SK-N-SH (cell line): ENCODE results near the gene DYNC2H1.

Experiments used
- ELF1 ChIP-seq: IDR thresholded peaks from 2 replicates; pipeline ENCODE4 v1.4.0; 2012
- EP300 ChIP-seq, 2 experiments: IDR thresholded peaks; 2 replicates each; pipeline versions ENCODE4 v1.4.0 to v1.6.1; 2012; ENCODE audit warnings: borderline replicate concordance in 1 of 2, low read depth in 1 of 2, low read length in 1 of 2
- EZH2phosphoT487 ChIP-seq: fragments of 200-600 bp; sonication (generic); IDR thresholded peaks from 2 replicates; pipeline ENCODE4 v1.6.1; 2017; ENCODE audit warnings: low read depth, mixed run types, mild to moderate bottlenecking, antibody characterized with exemption, moderate library complexity, borderline replicate concordance
- GATA2 ChIP-seq: sonication (generic); formaldehyde crosslinking; IDR thresholded peaks from 2 replicates; pipeline ENCODE4 v1.5.0; 2020; ENCODE audit warnings: mild to moderate bottlenecking, missing genetic modification reagents
- NRF1 ChIP-seq: IDR thresholded peaks from 2 replicates; pipeline ENCODE4 v1.6.1; 2012; ENCODE audit warnings: low read depth, mild to moderate bottlenecking, low read length
- POLR2AphosphoS5 ChIP-seq: IDR thresholded peaks from 2 replicates; pipeline ENCODE4 v1.6.1; 2012; ENCODE audit warnings: low read depth, low read length
- RCOR1 ChIP-seq: fragments of 150-350 bp; IDR thresholded peaks from 2 replicates; pipeline ENCODE4 v1.6.1; 2017; ENCODE audit warnings: antibody characterized with exemption, low read length
- SIN3A ChIP-seq: IDR thresholded peaks from 2 replicates; pipeline ENCODE4 v1.6.1; 2012; ENCODE audit warnings: low read depth, mild to moderate bottlenecking, low read length, moderate library complexity, borderline replicate concordance
- SMC3 ChIP-seq: IDR thresholded peaks from 2 replicates; pipeline ENCODE4 v1.6.1; 2012; ENCODE audit warnings: low read depth, low read length, improper control_type of control experiment
- TF ChIP-seq, protein P1 (sequence below): fragments of 200-600 bp; sonication (generic); IDR thresholded peaks from 2 replicates; pipeline ENCODE4 v1.6.1; 2017; ENCODE audit warnings: antibody characterized with exemption, mild to moderate bottlenecking, moderate library complexity
- TF ChIP-seq, protein P2 (sequence below): IDR thresholded peaks from 2 replicates; pipeline ENCODE4 v1.6.1; 2012; ENCODE audit warnings: mild to moderate bottlenecking, low read depth, low read length, moderate library complexity

DNA sequence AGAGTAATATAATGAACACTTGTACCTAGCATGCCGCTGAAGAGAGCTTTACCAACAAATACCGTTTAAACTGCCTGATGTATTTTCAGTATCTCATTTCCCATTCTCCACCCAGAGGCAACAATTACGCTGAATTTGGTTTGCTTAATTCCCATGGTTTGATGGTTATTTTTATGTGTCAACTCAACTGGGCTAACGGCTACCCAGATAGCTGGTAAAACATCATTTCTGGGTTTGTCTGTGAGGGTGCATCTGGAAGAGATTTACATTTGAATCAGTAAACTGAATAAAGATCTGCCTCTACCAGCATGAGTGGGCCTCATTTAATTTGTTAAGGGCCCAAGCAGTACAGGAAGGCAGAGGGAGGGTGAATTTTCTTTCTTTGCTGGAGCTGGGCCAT lies 377.9 kb downstream of the DYNC2H1 start:
- TF ChIP-seq RCOR1 (no peak), NRF1 (no peak), POLR2AphosphoS5 (no peak), SMC3 (no peak), GATA2 (CRISPR knock-in tag) (no peak), ELF1 (no peak), EZH2phosphoT487 (no peak), EP300 (IDR thresholded peaks at IDR 0.05; ENCODE audit: borderline replicate concordance in 1 of 2, low read depth in 1 of 2, low read length in 1 of 2) (no peak), SIN3A (no peak)
- TF ChIP-seq, protein P1, sequence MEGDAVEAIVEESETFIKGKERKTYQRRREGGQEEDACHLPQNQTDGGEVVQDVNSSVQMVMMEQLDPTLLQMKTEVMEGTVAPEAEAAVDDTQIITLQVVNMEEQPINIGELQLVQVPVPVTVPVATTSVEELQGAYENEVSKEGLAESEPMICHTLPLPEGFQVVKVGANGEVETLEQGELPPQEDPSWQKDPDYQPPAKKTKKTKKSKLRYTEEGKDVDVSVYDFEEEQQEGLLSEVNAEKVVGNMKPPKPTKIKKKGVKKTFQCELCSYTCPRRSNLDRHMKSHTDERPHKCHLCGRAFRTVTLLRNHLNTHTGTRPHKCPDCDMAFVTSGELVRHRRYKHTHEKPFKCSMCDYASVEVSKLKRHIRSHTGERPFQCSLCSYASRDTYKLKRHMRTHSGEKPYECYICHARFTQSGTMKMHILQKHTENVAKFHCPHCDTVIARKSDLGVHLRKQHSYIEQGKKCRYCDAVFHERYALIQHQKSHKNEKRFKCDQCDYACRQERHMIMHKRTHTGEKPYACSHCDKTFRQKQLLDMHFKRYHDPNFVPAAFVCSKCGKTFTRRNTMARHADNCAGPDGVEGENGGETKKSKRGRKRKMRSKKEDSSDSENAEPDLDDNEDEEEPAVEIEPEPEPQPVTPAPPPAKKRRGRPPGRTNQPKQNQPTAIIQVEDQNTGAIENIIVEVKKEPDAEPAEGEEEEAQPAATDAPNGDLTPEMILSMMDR: no peak
- TF ChIP-seq, protein P2, sequence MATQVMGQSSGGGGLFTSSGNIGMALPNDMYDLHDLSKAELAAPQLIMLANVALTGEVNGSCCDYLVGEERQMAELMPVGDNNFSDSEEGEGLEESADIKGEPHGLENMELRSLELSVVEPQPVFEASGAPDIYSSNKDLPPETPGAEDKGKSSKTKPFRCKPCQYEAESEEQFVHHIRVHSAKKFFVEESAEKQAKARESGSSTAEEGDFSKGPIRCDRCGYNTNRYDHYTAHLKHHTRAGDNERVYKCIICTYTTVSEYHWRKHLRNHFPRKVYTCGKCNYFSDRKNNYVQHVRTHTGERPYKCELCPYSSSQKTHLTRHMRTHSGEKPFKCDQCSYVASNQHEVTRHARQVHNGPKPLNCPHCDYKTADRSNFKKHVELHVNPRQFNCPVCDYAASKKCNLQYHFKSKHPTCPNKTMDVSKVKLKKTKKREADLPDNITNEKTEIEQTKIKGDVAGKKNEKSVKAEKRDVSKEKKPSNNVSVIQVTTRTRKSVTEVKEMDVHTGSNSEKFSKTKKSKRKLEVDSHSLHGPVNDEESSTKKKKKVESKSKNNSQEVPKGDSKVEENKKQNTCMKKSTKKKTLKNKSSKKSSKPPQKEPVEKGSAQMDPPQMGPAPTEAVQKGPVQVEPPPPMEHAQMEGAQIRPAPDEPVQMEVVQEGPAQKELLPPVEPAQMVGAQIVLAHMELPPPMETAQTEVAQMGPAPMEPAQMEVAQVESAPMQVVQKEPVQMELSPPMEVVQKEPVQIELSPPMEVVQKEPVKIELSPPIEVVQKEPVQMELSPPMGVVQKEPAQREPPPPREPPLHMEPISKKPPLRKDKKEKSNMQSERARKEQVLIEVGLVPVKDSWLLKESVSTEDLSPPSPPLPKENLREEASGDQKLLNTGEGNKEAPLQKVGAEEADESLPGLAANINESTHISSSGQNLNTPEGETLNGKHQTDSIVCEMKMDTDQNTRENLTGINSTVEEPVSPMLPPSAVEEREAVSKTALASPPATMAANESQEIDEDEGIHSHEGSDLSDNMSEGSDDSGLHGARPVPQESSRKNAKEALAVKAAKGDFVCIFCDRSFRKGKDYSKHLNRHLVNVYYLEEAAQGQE: no peak
